HEK293T (cell line): ENCODE measurements around the gene KAT6B.

Experiments
- ELF4 ChIP-seq: fragments of 450-650 bp; IDR thresholded peaks from 2 replicates; pipeline ENCODE4 v1.6.1; 2017; ENCODE audit warnings: antibody characterized with exemption
- FOXA1 ChIP-seq: fragments of 450-650 bp; IDR thresholded peaks from 2 replicates; pipeline ENCODE4 v1.6.1; 2016; ENCODE audit warnings: mild to moderate bottlenecking
- FOXM1 ChIP-seq: fragments of 450-650 bp; IDR thresholded peaks from 2 replicates; pipeline ENCODE4 v1.6.1; 2017; ENCODE audit warnings: mild to moderate bottlenecking, borderline replicate concordance
- SP1 ChIP-seq: fragments of 450-650 bp; IDR thresholded peaks from 2 replicates; pipeline ENCODE4 v1.6.1; 2017

- TF ChIP-seq SP1 (no peak), FOXM1 (no peak), ELF4 (no peak), FOXA1 (no peak; the same call in 1 of the 2 replicates)
Observed at GRCh38 chr10:74981831-74982633, 155.6 kb downstream of the KAT6B start.
